NT2/D1 (cell line): ENCODE data around the gene KRT25.

ENCODE experiments used
- SUZ12 ChIP-seq: IDR thresholded peaks from 2 replicates; pipeline ENCODE4 v1.6.1; 2011; ENCODE audit not compliant: insufficient read length, insufficient read depth; ENCODE audit errors: extremely low read depth
- YY1 ChIP-seq: IDR thresholded peaks from 2 replicates; pipeline ENCODE4 v1.6.1; 2011; ENCODE audit not compliant: insufficient read length, insufficient read depth
- ZNF274 ChIP-seq: IDR thresholded peaks from 2 replicates; pipeline ENCODE4 v1.6.1; 2011; ENCODE audit warnings: mild to moderate bottlenecking, low read depth, low read length

DNA sequence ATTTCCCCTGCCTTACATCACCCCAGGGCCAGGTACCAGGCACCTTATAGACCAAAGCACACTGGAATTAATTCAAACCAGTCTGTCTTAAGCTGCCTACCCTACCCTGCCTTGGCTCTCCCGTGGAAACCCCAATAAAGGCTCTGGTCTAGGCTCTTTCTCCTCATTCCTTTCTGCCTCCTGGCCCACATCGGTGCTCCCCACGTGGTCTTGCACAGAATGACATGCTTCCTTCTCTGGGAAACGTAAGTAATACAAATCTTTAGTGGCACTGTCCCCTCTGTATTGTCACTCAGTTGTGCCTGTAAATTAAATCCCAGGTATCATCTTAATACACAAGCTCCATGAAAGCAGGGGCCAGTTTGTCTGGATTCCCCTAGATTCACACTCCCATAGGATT lies 16.6 kb downstream of the KRT25 start:
- no peak for TF ChIP-seq YY1
- no peak for TF ChIP-seq ZNF274
- TF ChIP-seq SUZ12: no peak
